Bronchial epithelial cell (primary cell): ENCODE measurements around the gene DVL1. TPM values are rescaled to one million over a fixed set of nuclear protein-coding genes. Genes with fewer than 3 reads are reported as not detected.

Source experiments
- DNase-seq: peaks from one replicate; pipeline ENCODE4 v3.0.0-alpha.2; 2010; ENCODE audit warnings: low read depth
- FAIRE-seq: peaks from 2 replicates; lab custom pipeline; 2011; peaks lifted over from hg19 to GRCh38; lab: Jason Lieb, UNC
- H3K27me3 ChIP-seq: 2 replicates; pipeline ENCODE4 v1.5.1; 2011; ENCODE audit warnings: low read length; ENCODE audit not compliant: control insufficient read depth, insufficient read depth
- H3K36me3 ChIP-seq: 2 replicates; pipeline ENCODE4 v1.5.1; 2011; ENCODE audit warnings: low read length; ENCODE audit not compliant: control insufficient read depth, insufficient read depth
- H3K4me3 ChIP-seq: 2 replicates; pipeline ENCODE4 v1.5.1; 2011; ENCODE audit warnings: mild to moderate bottlenecking, low read depth, low read length, control low read depth
- total RNA-seq: library from RNA; depleted of rRNA; stranded (reverse); fragments of >200 nt; gene quantifications from 2 replicates; pipeline ENCODE4 v1.2.1, GENCODE V29; 2014
- TF ChIP-seq, protein P1 (sequence below): IDR thresholded peaks from 2 replicates; pipeline ENCODE4 v1.5.1; 2011; ENCODE audit warnings: mild to moderate bottlenecking, moderate library complexity, low read length, control low read depth, inconsistent platforms; ENCODE audit not compliant: insufficient read depth, severe bottlenecking

The DVL1 gene
- total RNA-seq, 1 donor from 2014 or later: 233 TPM

- TF ChIP-seq, protein P1, sequence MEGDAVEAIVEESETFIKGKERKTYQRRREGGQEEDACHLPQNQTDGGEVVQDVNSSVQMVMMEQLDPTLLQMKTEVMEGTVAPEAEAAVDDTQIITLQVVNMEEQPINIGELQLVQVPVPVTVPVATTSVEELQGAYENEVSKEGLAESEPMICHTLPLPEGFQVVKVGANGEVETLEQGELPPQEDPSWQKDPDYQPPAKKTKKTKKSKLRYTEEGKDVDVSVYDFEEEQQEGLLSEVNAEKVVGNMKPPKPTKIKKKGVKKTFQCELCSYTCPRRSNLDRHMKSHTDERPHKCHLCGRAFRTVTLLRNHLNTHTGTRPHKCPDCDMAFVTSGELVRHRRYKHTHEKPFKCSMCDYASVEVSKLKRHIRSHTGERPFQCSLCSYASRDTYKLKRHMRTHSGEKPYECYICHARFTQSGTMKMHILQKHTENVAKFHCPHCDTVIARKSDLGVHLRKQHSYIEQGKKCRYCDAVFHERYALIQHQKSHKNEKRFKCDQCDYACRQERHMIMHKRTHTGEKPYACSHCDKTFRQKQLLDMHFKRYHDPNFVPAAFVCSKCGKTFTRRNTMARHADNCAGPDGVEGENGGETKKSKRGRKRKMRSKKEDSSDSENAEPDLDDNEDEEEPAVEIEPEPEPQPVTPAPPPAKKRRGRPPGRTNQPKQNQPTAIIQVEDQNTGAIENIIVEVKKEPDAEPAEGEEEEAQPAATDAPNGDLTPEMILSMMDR: no peak
- H3K4me3 ChIP-seq: no peak overlapping the region
- no peak for DNase-seq
- H3K36me3 ChIP-seq: no peaks in the 10 kb centered on the region
- FAIRE-seq: no peak
- no peaks in the 10 kb centered on the region for H3K27me3 ChIP-seq
Observed at GRCh38 chr1:1356166-1356795, 7.1 kb upstream of the DVL1 start.

GRCh38 chr1:1355416-1355815 lies 6.2 kb upstream of the DVL1 start:
- Histone ChIP-seq H3K27me3 (no peaks in the 10 kb centered on the region), H3K36me3 (no peaks in the 10 kb centered on the region), H3K4me3 (no peak overlapping the region)
- FAIRE-seq (no peak), DNase-seq (no peak)
- TF ChIP-seq, protein P1: no peak

DNA sequence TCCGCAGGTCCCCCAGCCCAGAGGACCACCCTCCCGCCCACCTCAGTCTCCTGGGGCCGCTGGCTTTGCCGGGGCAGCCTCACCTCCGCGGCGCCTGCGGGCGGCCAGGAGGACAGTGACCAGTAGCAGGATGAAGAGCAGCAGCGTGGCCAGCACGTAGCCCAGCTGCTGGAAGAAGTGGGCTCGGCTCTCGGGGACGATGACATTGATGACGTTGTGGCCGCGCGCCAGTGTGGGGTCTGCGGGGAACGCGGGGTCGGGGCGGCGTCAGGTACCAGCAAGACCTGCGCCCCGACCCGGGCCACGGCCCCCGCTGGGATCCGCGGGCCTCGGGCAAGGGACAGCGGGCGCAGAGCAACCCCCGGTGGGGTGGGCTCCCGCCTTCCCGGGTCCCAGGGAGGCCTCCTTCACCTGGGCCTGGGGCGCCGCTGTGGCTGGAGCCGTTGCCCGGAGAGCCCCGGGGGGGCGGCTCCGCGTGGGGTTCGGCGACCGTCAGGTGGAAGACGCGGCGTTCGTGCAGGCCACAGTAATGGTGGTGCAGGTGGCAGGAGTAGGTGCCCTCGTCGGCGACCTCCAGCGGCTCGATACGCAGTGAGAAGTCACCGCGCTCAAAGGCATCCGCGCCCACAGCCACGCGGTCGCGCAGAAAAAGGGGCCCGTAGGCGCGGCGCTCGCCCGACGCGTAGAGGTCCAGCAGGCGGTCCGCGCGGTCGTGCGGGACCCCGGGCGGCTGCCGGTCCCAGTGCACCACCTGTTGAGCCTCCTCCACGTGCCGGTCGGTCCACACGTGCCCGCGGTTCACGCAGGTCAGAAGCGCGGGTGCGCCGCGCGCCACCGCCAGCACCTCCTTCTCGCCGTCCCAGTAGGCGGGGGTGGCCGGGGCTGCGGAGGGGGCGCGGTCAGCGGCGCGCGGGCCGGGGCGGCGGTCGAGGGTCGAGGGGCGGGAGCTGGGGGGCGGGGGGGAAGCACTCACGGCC lies 5.3 kb upstream of the DVL1 start:
- no peak for FAIRE-seq
- Histone ChIP-seq H3K4me3 (no peak overlapping the region), H3K36me3 (no peaks in the 10 kb centered on the region), H3K27me3 (no peaks in the 10 kb centered on the region)
- DNase-seq: no peak
- TF ChIP-seq, protein P1: no peak

- no peak for FAIRE-seq
- TF ChIP-seq, protein P1: no peak
- H3K36me3 ChIP-seq: no peaks in the 10 kb centered on the region
- no peaks in the 10 kb centered on the region for H3K27me3 ChIP-seq
- no peak overlapping the region for H3K4me3 ChIP-seq
- DNase-seq: no peak
Observed at GRCh38 chr1:1353389-1354151, 4.4 kb upstream of the DVL1 start.

GRCh38 chr1:1352786-1353388 lies 3.7 kb upstream of the DVL1 start:
- DNase-seq (no peak), FAIRE-seq (no peak)
- TF ChIP-seq, protein P1: no peak
- Histone ChIP-seq H3K4me3 (no peak overlapping the region), H3K27me3 (no peaks in the 10 kb centered on the region), H3K36me3 (no peaks in the 10 kb centered on the region)
